ENCODE results near the gene PITPNM3.

PITPNM3 gene

DNA sequence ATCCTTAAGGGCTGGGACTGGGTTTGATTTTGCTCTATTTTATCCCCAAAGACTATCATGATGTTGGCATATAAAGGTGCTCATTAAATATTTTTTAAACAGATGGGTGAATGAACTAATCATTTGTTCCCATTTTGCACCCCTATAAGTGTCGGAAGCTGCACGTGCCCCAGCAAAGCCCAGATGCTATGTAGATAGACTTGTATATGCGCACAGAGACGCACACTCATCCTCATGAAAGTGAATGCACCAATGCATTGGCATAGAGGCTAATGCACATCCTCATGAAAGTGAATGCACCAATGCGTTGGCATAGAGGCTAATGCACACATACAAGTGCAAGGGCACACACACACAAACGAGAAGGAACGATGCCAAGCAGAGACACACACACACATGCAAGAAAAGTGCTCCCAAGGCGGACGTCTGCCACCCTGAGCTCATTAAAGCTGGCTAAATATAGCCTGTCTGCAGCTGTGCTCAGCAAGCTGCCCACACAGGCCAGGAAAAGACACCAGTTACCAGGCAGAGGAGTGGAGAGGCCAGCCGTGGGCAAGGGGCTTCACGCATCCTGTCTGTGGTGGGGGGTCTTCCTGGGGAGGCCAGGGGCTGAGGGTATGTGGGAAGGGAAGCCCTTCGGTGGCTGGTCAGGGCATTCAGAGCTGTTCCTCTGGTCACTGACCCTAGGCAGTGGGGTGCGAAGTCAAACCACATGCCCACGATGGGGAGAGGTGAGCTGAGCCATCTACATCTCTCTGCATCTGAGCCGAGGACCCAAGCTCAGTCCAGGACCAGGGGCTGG lies 59.5 kb downstream of the PITPNM3 start:
- peak; percentile 43 for DNase-seq
- no peaks in the 10 kb centered on the region for H3K9me3 ChIP-seq (ENCODE audit: severe bottlenecking)

DNA sequence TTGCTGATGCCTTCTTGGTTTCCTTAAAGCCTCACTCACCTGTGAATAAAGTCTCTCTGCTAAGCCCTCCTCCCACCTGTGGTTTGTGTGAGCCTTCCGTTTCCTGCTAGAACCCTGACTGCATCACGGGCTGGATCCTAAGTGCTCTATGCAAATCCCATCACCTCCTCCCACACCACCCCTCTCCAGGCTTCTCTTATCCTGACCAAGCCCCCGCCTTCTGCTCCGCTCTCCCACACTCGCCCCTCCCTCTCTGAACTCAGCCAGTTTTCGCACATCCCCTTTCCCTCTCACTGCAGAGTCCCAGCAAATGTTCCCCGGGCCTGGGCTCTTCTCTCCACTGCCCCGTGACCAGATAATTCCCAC lies 60.3 kb downstream of the PITPNM3 start:
- Histone ChIP-seq H3K36me3 (no peaks in the 10 kb centered on the region), H3K4me3 (ENCODE audit: low read depth, low read length) (peak overlapping the region; percentile 37), H3K27me3 (ENCODE audit: insufficient read depth, low read depth, severe bottlenecking) (no peaks in the 10 kb centered on the region), H3K9me3 (ENCODE audit: severe bottlenecking) (no peaks in the 10 kb centered on the region), H3K27ac (peak overlapping the region; percentile 58)
- TF ChIP-seq, protein P1, sequence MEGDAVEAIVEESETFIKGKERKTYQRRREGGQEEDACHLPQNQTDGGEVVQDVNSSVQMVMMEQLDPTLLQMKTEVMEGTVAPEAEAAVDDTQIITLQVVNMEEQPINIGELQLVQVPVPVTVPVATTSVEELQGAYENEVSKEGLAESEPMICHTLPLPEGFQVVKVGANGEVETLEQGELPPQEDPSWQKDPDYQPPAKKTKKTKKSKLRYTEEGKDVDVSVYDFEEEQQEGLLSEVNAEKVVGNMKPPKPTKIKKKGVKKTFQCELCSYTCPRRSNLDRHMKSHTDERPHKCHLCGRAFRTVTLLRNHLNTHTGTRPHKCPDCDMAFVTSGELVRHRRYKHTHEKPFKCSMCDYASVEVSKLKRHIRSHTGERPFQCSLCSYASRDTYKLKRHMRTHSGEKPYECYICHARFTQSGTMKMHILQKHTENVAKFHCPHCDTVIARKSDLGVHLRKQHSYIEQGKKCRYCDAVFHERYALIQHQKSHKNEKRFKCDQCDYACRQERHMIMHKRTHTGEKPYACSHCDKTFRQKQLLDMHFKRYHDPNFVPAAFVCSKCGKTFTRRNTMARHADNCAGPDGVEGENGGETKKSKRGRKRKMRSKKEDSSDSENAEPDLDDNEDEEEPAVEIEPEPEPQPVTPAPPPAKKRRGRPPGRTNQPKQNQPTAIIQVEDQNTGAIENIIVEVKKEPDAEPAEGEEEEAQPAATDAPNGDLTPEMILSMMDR (IDR thresholded peaks at IDR 0.05; ENCODE audit: low read depth, low read length), result no peak
- peak; percentile 90 for DNase-seq

More for the DNA sequence above, 59.5 kb downstream of the PITPNM3 start:
- Histone ChIP-seq H3K36me3 (no peaks in the 10 kb centered on the region), H3K27ac (peak overlapping the region; percentile 58), H3K4me3 (ENCODE audit: low read depth, low read length) (peak overlapping the region; percentile 37), H3K27me3 (ENCODE audit: insufficient read depth, low read depth, severe bottlenecking) (no peaks in the 10 kb centered on the region)
- TF ChIP-seq, protein P1 (IDR thresholded peaks at IDR 0.05; ENCODE audit: low read depth, low read length), result no peak

DNA sequence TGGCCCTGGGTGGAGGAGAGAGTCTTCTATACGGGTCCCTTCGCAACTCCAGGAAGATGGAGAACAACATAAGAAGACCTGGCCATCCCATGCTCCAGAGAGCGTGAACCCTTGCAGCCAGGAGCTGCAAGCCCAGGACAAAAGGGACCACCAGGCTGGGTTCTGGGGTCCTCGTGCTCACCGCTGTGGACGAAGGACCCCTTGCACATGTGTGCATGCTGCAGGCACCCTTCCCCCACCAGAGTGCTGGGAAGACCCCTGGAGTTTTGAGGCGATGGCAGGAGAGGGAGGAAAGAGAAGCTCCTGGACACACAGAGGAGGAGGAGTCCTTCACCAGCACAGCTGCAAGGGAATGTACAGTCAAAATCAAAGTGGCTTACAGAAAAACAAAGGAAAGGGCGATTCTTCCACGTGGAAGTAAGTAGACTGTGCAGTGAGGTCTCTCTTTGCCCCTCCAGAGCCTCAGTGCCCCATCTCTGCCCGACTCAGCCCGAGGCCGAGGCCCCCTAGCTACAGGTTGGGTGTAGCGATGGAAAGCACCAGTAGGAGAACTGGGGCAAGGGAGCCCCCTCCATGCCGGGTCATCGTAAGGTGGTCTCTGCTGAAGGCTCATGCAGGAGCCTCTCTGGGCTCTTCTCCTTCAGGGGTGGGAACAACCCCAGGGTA lies 60.8 kb downstream of the PITPNM3 start:
- Histone ChIP-seq H3K27ac (peak overlapping the region; percentile 58), H3K36me3 (no peaks in the 10 kb centered on the region)
- TF ChIP-seq, protein P1 (IDR thresholded peaks at IDR 0.05; ENCODE audit: low read depth, low read length), result peak; percentile 57

DNA sequence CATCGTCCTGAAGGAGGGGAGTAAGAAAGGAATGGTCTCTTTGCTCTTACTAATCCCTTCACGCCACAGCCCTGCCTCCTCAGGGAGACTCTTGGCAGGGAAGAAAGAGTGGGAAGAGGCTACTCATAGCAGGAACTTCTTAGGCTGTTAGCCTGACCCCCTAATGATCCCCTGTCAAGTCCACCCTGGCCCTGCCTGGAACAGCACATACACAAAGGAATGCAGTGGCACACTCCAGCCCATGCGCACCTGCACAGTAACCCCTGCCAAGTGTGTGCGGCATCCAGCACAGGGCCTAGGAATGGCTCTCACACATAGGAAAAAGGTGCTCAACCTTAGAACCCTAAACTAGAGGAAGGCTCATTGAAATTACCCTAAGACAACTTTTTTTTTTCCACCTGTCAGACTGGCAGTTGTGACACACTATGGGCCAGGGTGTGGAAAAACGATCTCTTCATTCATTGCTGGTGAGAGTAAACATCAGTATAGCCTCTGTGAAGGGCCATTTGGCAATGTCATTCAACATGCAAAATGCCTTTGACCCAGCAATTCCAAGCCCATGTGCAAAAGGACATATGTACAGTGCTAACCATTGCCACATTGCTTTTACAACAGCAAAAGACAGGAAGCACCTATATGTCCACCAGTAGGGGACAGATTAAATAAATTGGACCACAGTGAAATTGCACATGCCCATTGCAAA lies 62.0 kb downstream of the PITPNM3 start:
- TF ChIP-seq, protein P1 (IDR thresholded peaks at IDR 0.05; ENCODE audit: low read depth, low read length), result no peak
- Histone ChIP-seq H3K4me3 (ENCODE audit: low read depth, low read length) (no peak overlapping the region), H3K36me3 (no peaks in the 10 kb centered on the region), H3K27ac (no peak overlapping the region), H3K9me3 (ENCODE audit: severe bottlenecking) (no peaks in the 10 kb centered on the region), H3K27me3 (ENCODE audit: insufficient read depth, low read depth, severe bottlenecking) (no peaks in the 10 kb centered on the region)
- DNase-seq, result no peak

More for the DNA sequence above, 60.8 kb downstream of the PITPNM3 start:
- Histone ChIP-seq H3K27me3 (ENCODE audit: insufficient read depth, low read depth, severe bottlenecking) (no peaks in the 10 kb centered on the region), H3K4me3 (ENCODE audit: low read depth, low read length) (peak overlapping the region; percentile 37), H3K9me3 (ENCODE audit: severe bottlenecking) (no peaks in the 10 kb centered on the region)
- peak; percentile 44 for DNase-seq

DNA sequence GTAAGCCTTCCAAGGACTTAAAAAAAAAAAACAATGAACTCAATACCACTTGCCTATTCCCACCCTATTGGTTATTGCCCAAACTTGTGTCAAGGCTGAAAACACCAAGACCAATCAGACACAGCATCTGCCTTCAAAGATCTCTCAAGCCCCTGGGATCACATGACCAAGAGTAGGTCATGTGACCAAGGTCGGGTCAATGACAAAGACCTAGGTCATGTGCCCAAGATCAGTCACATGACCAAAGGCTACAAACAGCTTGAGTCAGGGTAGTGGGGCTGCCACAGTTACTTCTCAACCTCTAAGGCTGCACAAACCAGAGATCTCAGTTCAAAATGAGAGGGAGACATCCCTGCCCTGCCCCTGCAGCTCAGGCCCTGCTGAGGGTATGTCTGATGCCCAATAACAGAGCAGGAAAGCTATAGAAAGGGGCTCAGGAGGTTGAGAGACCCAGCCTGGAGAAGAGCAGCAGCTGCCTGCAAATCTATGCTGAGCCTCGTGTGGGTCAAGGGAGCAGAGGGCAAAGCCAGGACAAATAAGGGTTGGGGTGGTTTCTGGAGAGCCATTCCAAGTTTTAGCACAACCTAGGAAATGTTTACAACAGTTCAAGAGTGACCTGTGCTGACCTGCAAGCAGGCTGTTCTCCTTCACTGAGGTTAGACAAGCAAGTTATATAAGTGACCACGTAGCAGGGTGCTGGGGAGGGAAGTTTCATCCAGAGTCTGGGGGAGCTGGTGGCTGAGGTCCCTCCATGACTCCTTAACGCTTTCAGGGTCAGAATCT lies 63.3 kb downstream of the PITPNM3 start:
- Histone ChIP-seq H3K27ac (no peak overlapping the region), H3K9me3 (ENCODE audit: severe bottlenecking) (no peaks in the 10 kb centered on the region), H3K27me3 (ENCODE audit: insufficient read depth, low read depth, severe bottlenecking) (no peaks in the 10 kb centered on the region), H3K4me3 (ENCODE audit: low read depth, low read length) (no peak overlapping the region), H3K36me3 (no peaks in the 10 kb centered on the region)
- no peak for DNase-seq
- TF ChIP-seq, protein P1 (IDR thresholded peaks at IDR 0.05; ENCODE audit: low read depth, low read length), result no peak
